Right lobe of liver (tissue), 6 donors: ENCODE measurements around the gene PRSS1. TPM values are rescaled to one million over a fixed set of nuclear protein-coding genes. Genes with fewer than 3 reads are reported as not detected.
"Not testable (repeated sequence)": the region's sequence is repeated elsewhere in the genome, so short reads cannot be mapped to it uniquely, and the experiment has no call there.

ENCODE experiments used
- ATAC-seq, 4 donors: fragments of 200-7000 bp; cut with Tn5 transposase; one replicate each; pipeline ENCODE4 v1.9.1; 2020; ENCODE audit warnings: mild to moderate bottlenecking in 4 of 4, moderate library complexity in 4 of 4
- DNase-seq, 3 donors: peaks; one replicate each; pipeline ENCODE4 v3.0.0-alpha.2; 2020
- H3K27ac ChIP-seq, 3 donors: fragments of 200-600 bp; one replicate each; pipeline ENCODE4 v1.8.0; 2022
- H3K27me3 ChIP-seq, 2 donors: fragments of 200-600 bp; one replicate each; pipeline ENCODE4 v1.8.0; 2022
- H3K36me3 ChIP-seq, 4 donors: fragments of 200-600 bp; sonication (generic) in 1 of 4; one replicate each; pipeline versions ENCODE4 v1.5.1 to v1.8.0; 2017 to 2022; ENCODE audit warnings: control low read depth in 1 of 4
- H3K4me1 ChIP-seq, 4 donors: fragments of 200-600 bp; sonication (generic) in 1 of 4; one replicate each; pipeline versions ENCODE4 v1.5.1 to v1.8.0; 2017 to 2022; ENCODE audit warnings: control low read depth in 1 of 4
- H3K4me3 ChIP-seq, 3 donors: fragments of 200-600 bp; one replicate each; pipeline ENCODE4 v1.8.0; 2022
- H3K9me3 ChIP-seq, 4 donors: fragments of 200-600 bp; sonication (generic) in 1 of 4; one replicate each; pipeline versions ENCODE4 v1.5.1 to v1.8.0; 2017 to 2022; ENCODE audit warnings: control low read depth in 1 of 4
- POLR2A ChIP-seq: fragments of 450-650 bp; IDR thresholded peaks from one replicate; pipeline ENCODE4 v1.6.1; 2017; ENCODE audit warnings: antibody characterized with exemption, mild to moderate bottlenecking
- WGBS: methylation state at CpG from one replicate; pipeline ENCODE4 v1.1.6; 2018; ENCODE audit warnings: low coverage, low lambda C conversion rate; ENCODE audit not compliant: insufficient coverage; ENCODE audit errors: missing lambda C conversion rate; 5-methylcytosine and 5-hydroxymethylcytosine counted together
- intact Hi-C, 2 donors: fragments of 100-400 bp; cut with DNase I; formaldehyde crosslinking; loops; one replicate each; pipeline versions ENCODE4 v1.11.2 to v1.14.1; 2022
- long read RNA-seq: library from polyadenylated mRNA; unstranded; transcript quantifications from one replicate; pipeline ENCODE4 v2.0.0, GENCODE V29; 2019
- total RNA-seq, 6 experiments: library from RNA; depleted of rRNA in 2 of 6; stranded (reverse); fragments of >200 nt in 2 of 6; fragmentation: NEBNext Ultra II Directional in 3 of 6; extraction: Animal tissue kit (Norgen Biotek cat#: 25700) in 3 of 6; gene quantifications; one replicate each; pipeline versions ENCODE4 v1.1.0 to v1.2.4, GENCODE V29; 2016 to 2023
- TF ChIP-seq, protein P1 (sequence below), 4 donors: fragments of 200-600 bp in 3 of 4; fragments of 450-650 bp in 1 of 4; IDR thresholded peaks; one replicate each; pipeline versions ENCODE4 v1.5.1 to v1.8.0; 2016 to 2022; ENCODE audit warnings: antibody characterized with exemption in 4 of 4, mild to moderate bottlenecking in 2 of 4
- donor health status: DM: no; HTN: yes; CAD: no.
- donor health status: DM: no; HTN: no; CAD: no.
- donor health status: DM: no; HTN: no; CAD: no.
- donor health status: DM: no; HTN: yes; CAD: no.
- donor health status: DM: no; HTN: yes; CAD: no.

Gene PRSS1
- total RNA-seq = not detected
- long read RNA-seq = 0 reads

DNA sequence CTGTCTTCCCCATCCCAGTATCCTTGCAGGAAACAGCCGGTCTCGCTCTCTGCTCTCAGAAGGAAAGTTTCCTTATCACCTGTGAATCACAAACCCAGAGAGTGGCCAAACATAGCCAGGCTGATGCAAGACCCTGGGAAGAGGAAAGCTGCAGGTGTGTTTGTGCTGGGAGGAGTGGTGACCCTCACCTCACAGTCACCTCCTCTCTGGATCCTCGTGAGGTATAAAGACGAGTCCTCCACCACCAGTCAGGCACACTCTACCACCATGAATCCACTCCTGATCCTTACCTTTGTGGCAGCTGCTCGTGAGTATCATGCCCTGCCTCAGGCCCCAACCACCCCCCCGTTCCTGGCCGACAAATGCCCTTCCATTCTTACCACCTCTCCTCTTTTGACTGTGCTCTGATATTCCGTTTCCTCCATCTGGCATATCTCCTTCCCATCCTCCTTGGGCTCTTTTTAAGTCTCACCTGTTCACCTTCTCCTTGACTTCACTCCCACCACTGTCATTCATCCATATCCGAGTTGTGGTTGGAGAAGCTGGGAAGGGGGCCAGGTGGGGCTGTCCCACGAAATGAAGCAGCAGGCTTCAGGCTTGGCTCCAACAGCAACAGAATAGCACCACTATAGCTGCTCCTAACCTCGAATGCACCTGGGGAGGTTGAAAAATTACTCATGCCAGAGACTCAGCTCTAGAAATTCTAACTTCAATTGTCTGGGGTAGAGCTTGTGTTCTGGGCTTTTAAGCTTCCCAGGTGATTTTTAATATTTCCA, at the start of gene PRSS1:
Gene PRSS1 (plus strand): TSS at position 255 of the 776 bp plus-strand sequence. CDS start 13 bp downstream, at position 268.
- Histone ChIP-seq H3K4me1 (no peaks in the 10 kb centered on the region), H3K36me3 (no peaks in the 10 kb centered on the region), H3K9me3 (no peaks in the 10 kb centered on the region), H3K27me3 (no peaks in the 10 kb centered on the region), H3K27ac (no peak within 1 kb of the TSS), H3K4me3 (no peak within 1 kb of the TSS)
- DNase-seq (no peak), ATAC-seq (no peak)
- intact Hi-C loops = no loop called here
- 30% methylated on average over 10 of the region's 11 CpGs for WGBS
- no peak for TF ChIP-seq POLR2A
- TF ChIP-seq, protein P1, sequence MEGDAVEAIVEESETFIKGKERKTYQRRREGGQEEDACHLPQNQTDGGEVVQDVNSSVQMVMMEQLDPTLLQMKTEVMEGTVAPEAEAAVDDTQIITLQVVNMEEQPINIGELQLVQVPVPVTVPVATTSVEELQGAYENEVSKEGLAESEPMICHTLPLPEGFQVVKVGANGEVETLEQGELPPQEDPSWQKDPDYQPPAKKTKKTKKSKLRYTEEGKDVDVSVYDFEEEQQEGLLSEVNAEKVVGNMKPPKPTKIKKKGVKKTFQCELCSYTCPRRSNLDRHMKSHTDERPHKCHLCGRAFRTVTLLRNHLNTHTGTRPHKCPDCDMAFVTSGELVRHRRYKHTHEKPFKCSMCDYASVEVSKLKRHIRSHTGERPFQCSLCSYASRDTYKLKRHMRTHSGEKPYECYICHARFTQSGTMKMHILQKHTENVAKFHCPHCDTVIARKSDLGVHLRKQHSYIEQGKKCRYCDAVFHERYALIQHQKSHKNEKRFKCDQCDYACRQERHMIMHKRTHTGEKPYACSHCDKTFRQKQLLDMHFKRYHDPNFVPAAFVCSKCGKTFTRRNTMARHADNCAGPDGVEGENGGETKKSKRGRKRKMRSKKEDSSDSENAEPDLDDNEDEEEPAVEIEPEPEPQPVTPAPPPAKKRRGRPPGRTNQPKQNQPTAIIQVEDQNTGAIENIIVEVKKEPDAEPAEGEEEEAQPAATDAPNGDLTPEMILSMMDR (IDR thresholded peaks at IDR 0.05) = no peak

DNA sequence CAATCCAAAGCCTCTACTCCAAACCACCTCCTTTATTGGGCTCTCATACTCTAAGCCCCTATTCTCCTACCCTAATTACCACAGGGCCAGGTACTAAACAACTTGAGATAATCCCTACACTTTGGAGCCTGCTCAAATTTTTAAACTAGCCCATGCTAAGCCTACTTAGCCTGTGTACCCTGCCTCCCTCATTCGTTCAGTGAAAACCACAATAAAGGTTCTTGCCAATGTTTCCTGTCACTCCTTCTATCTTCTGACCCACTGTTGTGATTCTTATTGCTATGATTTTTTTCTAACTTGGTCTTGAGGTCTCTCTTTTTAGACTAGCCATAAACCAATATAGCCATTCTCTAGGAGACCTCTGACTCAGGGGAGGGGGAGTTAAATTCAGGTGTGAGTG, 48.3 kb upstream of the PRSS1 start:
- H3K27ac ChIP-seq, H3K36me3 ChIP-seq, H3K27me3 ChIP-seq, H3K9me3 ChIP-seq, ATAC-seq, H3K4me3 ChIP-seq, H3K4me1 ChIP-seq, intact Hi-C loops, DNase-seq: not testable (repeated sequence)
- 28% methylated on average over 1 of the region's 1 CpG for WGBS

DNA sequence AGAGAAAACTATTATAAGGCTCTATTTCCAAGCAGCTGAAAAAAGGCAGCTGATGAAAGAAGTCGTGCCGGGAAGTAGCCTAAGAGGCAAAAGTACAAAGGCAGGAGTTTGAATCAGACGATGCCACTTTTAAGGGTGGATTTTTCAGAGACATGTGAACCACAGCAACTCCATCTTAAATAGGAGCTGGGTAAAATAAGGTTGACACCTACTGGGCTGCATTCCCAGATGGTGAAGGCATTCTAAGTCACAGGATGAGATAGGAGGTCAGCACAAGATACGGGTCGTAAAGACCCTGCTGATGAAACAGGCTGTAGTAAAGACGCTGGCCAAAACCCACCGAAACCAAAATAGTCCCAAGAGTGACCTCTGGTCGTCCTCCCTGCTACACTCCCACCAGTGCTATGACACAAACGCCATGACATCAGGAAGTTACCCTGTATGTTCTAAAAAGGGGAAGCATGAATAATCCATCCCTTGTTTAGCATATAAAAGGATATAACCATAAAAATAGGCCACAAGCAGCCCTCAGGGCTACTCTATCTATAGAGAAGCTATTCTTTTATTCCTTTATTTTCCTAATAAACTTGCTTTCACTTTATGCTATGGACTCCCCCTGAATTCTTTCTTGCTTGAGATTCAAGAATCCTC, 45.5 kb upstream of the PRSS1 start:
- WGBS = 47% methylated on average over 5 of the region's 9 CpGs
- intact Hi-C loops = no loop called here
- peak in 1 of 4 donors; percentile 13 for ATAC-seq

DNA sequence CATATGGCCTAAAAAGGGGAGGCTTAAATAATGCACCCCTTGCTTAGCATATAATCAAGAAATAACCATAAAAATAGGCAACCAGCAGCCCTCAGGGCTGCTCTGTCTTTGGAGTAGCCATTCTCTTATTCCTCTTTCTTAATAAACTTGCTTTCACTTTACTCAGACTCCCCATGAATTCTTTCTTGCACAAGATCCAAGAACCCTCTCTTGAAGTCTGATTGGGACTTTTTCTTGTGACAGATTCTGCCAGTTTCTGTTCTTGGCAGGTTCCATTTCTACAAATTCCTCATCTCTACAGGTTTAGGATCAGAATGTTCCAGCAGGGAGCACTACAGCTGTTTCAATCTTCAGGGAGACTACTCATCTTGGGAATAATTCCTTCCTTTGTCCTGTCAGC, 40.5 kb upstream of the PRSS1 start:
- ATAC-seq, H3K27me3 ChIP-seq, H3K36me3 ChIP-seq, DNase-seq, H3K27ac ChIP-seq, H3K4me1 ChIP-seq, H3K4me3 ChIP-seq, intact Hi-C loops, H3K9me3 ChIP-seq: not testable (repeated sequence)

More for the DNA sequence above, 45.5 kb upstream of the PRSS1 start:
- no peak for DNase-seq
- TF ChIP-seq POLR2A = no peak
- TF ChIP-seq, protein P1 (IDR thresholded peaks at IDR 0.05) = no peak
- H3K9me3 ChIP-seq = no peaks in the 10 kb centered on the region
- H3K4me1 ChIP-seq = no peaks in the 10 kb centered on the region
- no peak overlapping the region for H3K27ac ChIP-seq
- no peaks in the 10 kb centered on the region for H3K36me3 ChIP-seq
- no peak overlapping the region for H3K4me3 ChIP-seq
- H3K27me3 ChIP-seq = no peaks in the 10 kb centered on the region

DNA sequence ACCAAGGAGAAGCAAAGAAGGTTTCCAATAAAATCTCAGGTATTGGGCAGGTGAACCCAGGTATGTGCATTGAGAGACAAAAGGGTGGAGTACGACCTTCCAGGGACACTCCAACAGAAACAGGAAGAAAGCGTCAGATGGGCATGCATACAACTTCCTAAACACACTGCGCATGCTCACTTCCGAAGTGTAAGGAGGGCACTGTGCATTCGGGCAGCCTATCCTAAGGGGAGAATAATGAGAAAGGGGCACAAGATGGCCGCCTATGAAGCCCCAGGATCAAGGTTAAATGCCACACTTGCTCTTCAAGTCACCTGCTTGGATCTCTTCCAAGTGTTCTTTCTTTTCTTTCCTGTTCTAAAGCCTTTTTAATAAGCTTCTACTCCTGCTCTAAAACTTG, 39.4 kb upstream of the PRSS1 start:
- H3K4me1 ChIP-seq = no peaks in the 10 kb centered on the region
- H3K36me3 ChIP-seq = no peaks in the 10 kb centered on the region
- no peak for TF ChIP-seq POLR2A
- TF ChIP-seq, protein P1 (IDR thresholded peaks at IDR 0.05) = no peak
- DNase-seq (no peak), ATAC-seq (no peak)
- H3K27ac ChIP-seq = no peak overlapping the region
- whole genome bisulfite sequencing = 49% methylated on average over 5 of the region's 6 CpGs
- H3K27me3 ChIP-seq = peaks cover 0 to 6% of the 10 kb centered on the region in 2 donors
- intact Hi-C loops = no loop called here
- H3K4me3 ChIP-seq = no peak overlapping the region
- no peaks in the 10 kb centered on the region for H3K9me3 ChIP-seq
